Coronary artery (tissue), 2 donors: Measurements from ENCODE around the gene ENAH.
A peak's percentile ranks its signal among the peaks of the same experiment; 100 is the strongest.
"Not testable (repeated sequence)": the region's sequence is repeated elsewhere in the genome, so short reads cannot be mapped to it uniquely, and the experiment has no call there.

ENCODE experiments used
- DNase-seq: peaks from one replicate; pipeline ENCODE4 v3.0.0-alpha.2; 2017; ENCODE audit warnings: low spot score
- H3K27ac ChIP-seq, 2 donors: fragments of 200-600 bp; sonication (generic); one replicate each; pipeline ENCODE4 v1.5.1; 2016 to 2019
- H3K4me3 ChIP-seq: fragments of 200-600 bp; sonication (generic); 2 replicates; pipeline ENCODE4 v1.5.1; 2016; ENCODE audit warnings: mild to moderate bottlenecking, moderate library complexity
- TF ChIP-seq, protein P1 (sequence below): fragments of 200-600 bp; sonication (generic); IDR thresholded peaks from one replicate; pipeline ENCODE4 v1.5.1; 2019; ENCODE audit warnings: antibody characterized with exemption

The ENAH gene

GRCh38 chr1:225519166-225519863 is 133.6 kb downstream of the ENAH start:
- no peak overlapping the region for H3K27ac ChIP-seq
- H3K4me3 ChIP-seq = no peak overlapping the region
- DNase-seq = no peak
- TF ChIP-seq, protein P1, sequence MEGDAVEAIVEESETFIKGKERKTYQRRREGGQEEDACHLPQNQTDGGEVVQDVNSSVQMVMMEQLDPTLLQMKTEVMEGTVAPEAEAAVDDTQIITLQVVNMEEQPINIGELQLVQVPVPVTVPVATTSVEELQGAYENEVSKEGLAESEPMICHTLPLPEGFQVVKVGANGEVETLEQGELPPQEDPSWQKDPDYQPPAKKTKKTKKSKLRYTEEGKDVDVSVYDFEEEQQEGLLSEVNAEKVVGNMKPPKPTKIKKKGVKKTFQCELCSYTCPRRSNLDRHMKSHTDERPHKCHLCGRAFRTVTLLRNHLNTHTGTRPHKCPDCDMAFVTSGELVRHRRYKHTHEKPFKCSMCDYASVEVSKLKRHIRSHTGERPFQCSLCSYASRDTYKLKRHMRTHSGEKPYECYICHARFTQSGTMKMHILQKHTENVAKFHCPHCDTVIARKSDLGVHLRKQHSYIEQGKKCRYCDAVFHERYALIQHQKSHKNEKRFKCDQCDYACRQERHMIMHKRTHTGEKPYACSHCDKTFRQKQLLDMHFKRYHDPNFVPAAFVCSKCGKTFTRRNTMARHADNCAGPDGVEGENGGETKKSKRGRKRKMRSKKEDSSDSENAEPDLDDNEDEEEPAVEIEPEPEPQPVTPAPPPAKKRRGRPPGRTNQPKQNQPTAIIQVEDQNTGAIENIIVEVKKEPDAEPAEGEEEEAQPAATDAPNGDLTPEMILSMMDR = no peak

DNA sequence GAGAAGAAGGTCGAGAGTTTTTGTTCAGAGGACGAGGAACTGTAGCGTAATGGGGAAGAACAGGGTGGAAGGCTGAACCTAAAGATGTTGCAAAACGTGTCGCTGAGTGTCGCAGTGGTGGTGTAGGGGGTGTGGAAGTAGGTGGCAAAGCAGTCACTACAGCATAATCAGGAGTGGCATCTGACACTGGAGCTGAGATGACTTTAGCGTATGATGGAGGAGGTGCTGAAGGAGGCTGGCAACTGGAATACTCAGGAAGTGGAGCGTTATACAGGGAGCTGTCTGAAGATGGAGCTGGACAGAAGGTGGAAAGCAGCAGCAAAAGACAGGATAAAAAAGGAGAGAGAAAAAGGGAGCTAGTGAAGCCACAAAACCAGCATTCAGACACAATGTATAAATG is 135.2 kb downstream of the ENAH start:
- no peak for DNase-seq
- peak overlapping the region in 1 of 2 donors; percentile 38 for H3K27ac ChIP-seq
- TF ChIP-seq, protein P1 = no peak
- H3K4me3 ChIP-seq = no peak overlapping the region

- TF ChIP-seq, protein P1 = no peak
- no peak for DNase-seq
- Histone ChIP-seq H3K4me3 (no peak overlapping the region), H3K27ac (peak overlapping the region in 1 of 2 donors; percentile 38)
These were observed 135.7 kb downstream of the ENAH start for GRCh38 chr1:225517221-225517620.

DNA sequence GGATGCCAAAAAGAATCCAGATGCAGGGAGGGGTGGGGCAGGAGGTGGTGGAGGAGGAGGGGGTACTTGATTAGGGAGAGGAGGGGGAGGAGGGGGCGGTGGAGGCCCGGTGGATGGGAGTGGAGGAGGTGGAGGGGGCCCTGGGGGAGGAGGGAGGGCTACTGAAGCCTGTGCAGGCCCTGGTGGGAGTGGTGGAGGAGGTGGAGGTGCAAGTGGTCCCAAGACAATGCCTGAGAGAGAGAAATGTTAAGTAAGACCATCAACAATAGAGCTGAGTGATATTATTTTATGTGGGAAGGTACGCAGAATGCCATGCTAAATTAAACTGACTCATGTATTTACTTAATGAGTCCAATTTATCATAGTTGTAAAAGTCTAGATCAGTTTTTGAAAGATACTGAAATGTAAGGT is 138.2 kb downstream of the ENAH start:
- DNase-seq = no peak
- TF ChIP-seq, protein P1 = no peak
- Histone ChIP-seq H3K27ac (no peak overlapping the region), H3K4me3 (no peak overlapping the region)

DNA sequence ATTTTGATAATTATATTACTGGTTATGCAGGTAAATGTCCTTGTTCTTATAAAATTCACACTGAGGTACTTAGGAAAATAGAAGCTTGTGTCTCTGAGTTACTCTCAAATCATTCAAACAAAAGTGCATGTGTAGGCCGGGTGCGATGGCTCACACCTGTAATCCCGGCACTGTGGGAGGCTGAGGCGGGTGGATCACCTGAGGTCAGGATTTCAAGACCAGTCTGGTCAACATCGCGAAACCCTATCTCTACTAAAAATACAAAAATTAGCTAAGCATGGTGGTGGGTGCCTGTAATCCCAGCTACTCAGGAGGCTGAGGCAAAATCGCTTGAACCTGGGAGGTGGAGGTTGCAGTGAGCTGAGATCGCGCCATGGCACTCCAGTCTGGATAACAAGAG is 139.3 kb downstream of the ENAH start:
- H3K27ac ChIP-seq, H3K4me3 ChIP-seq, DNase-seq: not testable (repeated sequence)

DNA sequence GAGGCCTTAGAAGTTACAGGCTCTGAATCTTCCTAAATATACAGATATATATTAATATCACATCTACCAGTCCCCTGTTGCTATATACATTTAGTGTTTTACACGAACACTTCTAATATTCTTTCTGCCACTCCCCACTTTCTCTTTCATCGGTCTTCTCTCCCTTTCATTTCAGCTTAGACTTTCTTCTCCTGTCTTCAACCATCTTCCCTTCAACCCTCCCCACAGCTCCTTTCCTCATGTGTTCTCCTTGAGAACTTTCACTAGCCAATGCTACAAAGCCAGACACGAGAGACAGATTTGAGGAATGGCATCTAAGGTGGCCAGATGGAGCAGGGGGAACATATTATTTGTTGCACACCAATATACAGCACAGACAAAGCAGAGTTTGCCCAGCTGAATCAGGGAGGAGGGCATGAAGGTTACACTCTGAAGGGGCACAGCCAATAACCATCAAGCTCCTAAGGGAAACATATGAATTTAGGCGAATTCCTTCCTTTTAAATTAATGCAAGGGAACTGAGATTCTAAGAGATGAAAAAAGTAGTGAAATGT is 141.0 kb downstream of the ENAH start:
- DNase-seq = no peak
- H3K27ac ChIP-seq = no peak overlapping the region
- H3K4me3 ChIP-seq = no peak overlapping the region
- TF ChIP-seq, protein P1 = no peak

- not testable (repeated sequence) for DNase-seq, H3K4me3 ChIP-seq, H3K27ac ChIP-seq
These were observed 142.2 kb downstream of the ENAH start for GRCh38 chr1:225510740-225511139.

DNA sequence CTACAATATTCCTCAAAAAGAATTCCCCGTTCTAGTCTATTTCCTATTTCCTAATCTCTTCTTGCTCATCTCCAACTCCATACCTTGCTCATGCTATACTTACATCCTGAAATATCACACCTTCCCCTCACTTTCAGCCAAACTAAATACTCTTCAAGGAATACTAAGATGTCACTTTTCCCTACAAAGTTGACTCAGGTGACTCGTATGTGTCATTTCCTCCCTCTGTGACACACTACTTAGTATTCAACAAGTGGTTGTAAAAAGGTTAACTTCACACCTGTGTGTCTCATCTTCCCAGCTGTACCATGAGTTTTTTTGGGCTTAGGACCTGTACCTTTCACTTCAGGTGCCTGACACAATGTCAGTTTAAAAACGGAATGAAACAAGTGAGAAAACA is 143.2 kb downstream of the ENAH start:
- Histone ChIP-seq H3K4me3 (no peak overlapping the region), H3K27ac (peak overlapping the region in 1 of 2 donors; percentile 67)
- no peak for DNase-seq
- TF ChIP-seq, protein P1 = no peak
